AG09309 (cell line): ENCODE measurements around the gene HEPH.
A peak's percentile ranks its signal among the peaks of the same experiment; 100 is the strongest.
"Not testable (repeated sequence)": the region's sequence is repeated elsewhere in the genome, so short reads cannot be mapped to it uniquely, and the experiment has no call there.

Source experiments
- DNase-seq: peaks from one replicate; pipeline ENCODE4 v3.0.0-alpha.2; 2010; ENCODE audit warnings: low read depth
- H3K4me3 ChIP-seq: 2 replicates; pipeline ENCODE4 v1.5.1; 2011; ENCODE audit warnings: mild to moderate bottlenecking, low read depth, low read length, moderate library complexity; ENCODE audit not compliant: control insufficient read depth
- CTCF ChIP-seq: IDR thresholded peaks from 2 replicates; pipeline ENCODE4 v1.5.1; 2011; ENCODE audit warnings: mild to moderate bottlenecking, low read depth, low read length, inconsistent platforms; ENCODE audit not compliant: insufficient read depth, control insufficient read depth; ENCODE audit errors: missing control alignments

Gene HEPH

GRCh38 chrX:66163849-66164411 lies at the start of gene HEPH:
Gene HEPH (plus strand): TSS chrX:66164247. CDS start chrX:66170571, 6,324 bp downstream.
- peak; percentile 5 for DNase-seq
- H3K4me3 ChIP-seq, result peak within 1 kb of the TSS; percentile 23
- no peak for TF ChIP-seq CTCF

- not testable (repeated sequence) for H3K4me3 ChIP-seq, DNase-seq
Observed at GRCh38 chrX:66118722-66119121, 45.3 kb upstream of the HEPH start.

GRCh38 chrX:66121354-66121753 lies 42.7 kb upstream of the HEPH start:
- DNase-seq, result not testable (repeated sequence)

GRCh38 chrX:66126662-66127061 lies 37.4 kb upstream of the HEPH start:
- H3K4me3 ChIP-seq, result no peak overlapping the region
- no peak for TF ChIP-seq CTCF
- no peak for DNase-seq

More at GRCh38 chrX:66121354-66121753, 42.7 kb upstream of the HEPH start:
- H3K4me3 ChIP-seq, result not testable (repeated sequence)

- no peak overlapping the region for H3K4me3 ChIP-seq
- no peak for DNase-seq
- no peak for TF ChIP-seq CTCF
Observed at GRCh38 chrX:66130469-66130868, 33.6 kb upstream of the HEPH start.

GRCh38 chrX:66135284-66135683 lies 28.8 kb upstream of the HEPH start:
- not testable (repeated sequence) for DNase-seq, H3K4me3 ChIP-seq

GRCh38 chrX:66142351-66142750 lies 21.7 kb upstream of the HEPH start:
- no peak for DNase-seq
- no peak for TF ChIP-seq CTCF
- no peak overlapping the region for H3K4me3 ChIP-seq

GRCh38 chrX:66144258-66144657 lies 19.8 kb upstream of the HEPH start:
- H3K4me3 ChIP-seq, result no peak overlapping the region
- TF ChIP-seq CTCF, result no peak
- no peak for DNase-seq
